ENCODE results near the gene ERP27. TPM values are rescaled to one million over a fixed set of nuclear protein-coding genes. Genes with fewer than 3 reads are reported as not detected.

ERP27 gene
- total RNA-seq, 4 donors from 2014 or later: 0.47 to 3.5 (median 1.6) TPM

GRCh38 chr12:14886271-14886670, 52.1 kb downstream of the ERP27 start:
- H3K4me3 ChIP-seq (ENCODE audit: low read depth, poor library complexity, severe bottlenecking): no peak overlapping the region
- WGBS, 2 donors: 33 to 35% methylated on average over 6 of the region's 6 CpGs
- no peak for TF ChIP-seq POLR2A (IDR thresholded peaks at IDR 0.05)
- TF ChIP-seq CTCF (IDR thresholded peaks at IDR 0.05): no peak
- DNase-seq (ENCODE audit: low spot score in 2 of 2): no peak
- intact Hi-C loops (cut with DNase I; ENCODE audit: low total_unique reads): no loop called here

GRCh38 chr12:14885718-14886221, 52.6 kb downstream of the ERP27 start, which contains the start of gene MGP:
TSS of gene MGP (minus strand) at chr12:14885854. CDS start at chr12:14885791, 63 bp downstream.
- intact Hi-C loops (cut with DNase I; ENCODE audit: low total_unique reads): no loop called here
- peak; percentile 75 to 90 for DNase-seq (ENCODE audit: low spot score in 2 of 2)
- WGBS, 2 donors: 24 to 37% methylated on average over 6 of the region's 6 CpGs
- TF ChIP-seq CTCF (IDR thresholded peaks at IDR 0.05) (no peak), POLR2A (IDR thresholded peaks at IDR 0.05) (peak in 1 of 2 donors; percentile 21)
- no peak within 1 kb of the TSS for H3K4me3 ChIP-seq (ENCODE audit: low read depth, poor library complexity, severe bottlenecking)

GRCh38 chr12:14884458-14884878, 53.9 kb downstream of the ERP27 start:
- peak; percentile 91 to 96 for DNase-seq (ENCODE audit: low spot score in 2 of 2)
- 0% methylated on average over 5 of the region's 5 CpGs for WGBS, 2 donors

GRCh38 chr12:14883686-14884085, 54.7 kb downstream of the ERP27 start:
- 66 to 68% methylated on average over 10 of the region's 10 CpGs for WGBS, 2 donors
- no peak for DNase-seq (ENCODE audit: low spot score in 2 of 2)
- TF ChIP-seq CTCF (IDR thresholded peaks at IDR 0.05) (no peak), POLR2A (IDR thresholded peaks at IDR 0.05) (no peak)
- intact Hi-C loops (cut with DNase I; ENCODE audit: low total_unique reads): no loop called here
- H3K4me3 ChIP-seq (ENCODE audit: low read depth, poor library complexity, severe bottlenecking): no peak overlapping the region

More at GRCh38 chr12:14884458-14884878, 53.9 kb downstream of the ERP27 start:
- no peak for TF ChIP-seq CTCF (IDR thresholded peaks at IDR 0.05)
- no peak for TF ChIP-seq POLR2A (IDR thresholded peaks at IDR 0.05)
- intact Hi-C loops (cut with DNase I; ENCODE audit: low total_unique reads): no loop called here
- no peak overlapping the region for H3K4me3 ChIP-seq (ENCODE audit: low read depth, poor library complexity, severe bottlenecking)

GRCh38 chr12:14880890-14881453, 57.4 kb downstream of the ERP27 start:
- no peak overlapping the region for H3K4me3 ChIP-seq (ENCODE audit: low read depth, poor library complexity, severe bottlenecking)
- WGBS, 2 donors: 79 to 83% methylated on average over 6 of the region's 6 CpGs
- intact Hi-C loops (cut with DNase I; ENCODE audit: low total_unique reads): no loop called here
- TF ChIP-seq CTCF (IDR thresholded peaks at IDR 0.05) (no peak), POLR2A (IDR thresholded peaks at IDR 0.05) (no peak)
- no peak for DNase-seq (ENCODE audit: low spot score in 2 of 2)
